HTR-8/SVneo (cell line): Measurements from ENCODE around the gene C16orf86.
A peak's percentile ranks its signal among the peaks of the same experiment; 100 is the strongest.

Experiments
- DNase-seq: peaks from one replicate; pipeline ENCODE4 v3.0.0; 2011; ENCODE audit warnings: low spot score, mixed read lengths; ENCODE audit not compliant: insufficient read length
- FAIRE-seq: peaks from 2 replicates; lab custom pipeline; 2011; peaks lifted over from hg19 to GRCh38; lab: Jason Lieb, UNC

Gene C16orf86, protein sequence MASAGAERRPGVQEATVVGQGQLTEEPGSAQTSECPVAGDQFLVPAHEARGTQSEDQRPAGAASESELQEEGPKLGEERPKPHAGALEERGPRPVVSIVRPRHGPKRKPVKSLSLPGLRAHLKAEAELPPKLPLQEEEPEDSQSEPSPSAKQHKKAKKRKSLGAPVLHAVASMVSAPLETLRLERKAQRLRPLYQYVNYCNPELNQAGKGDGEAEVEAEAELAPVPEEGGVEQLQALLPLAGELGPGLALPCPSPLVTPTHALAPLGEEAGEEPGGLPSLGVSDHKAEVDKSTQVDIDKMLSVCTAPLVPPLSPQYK

DNA sequence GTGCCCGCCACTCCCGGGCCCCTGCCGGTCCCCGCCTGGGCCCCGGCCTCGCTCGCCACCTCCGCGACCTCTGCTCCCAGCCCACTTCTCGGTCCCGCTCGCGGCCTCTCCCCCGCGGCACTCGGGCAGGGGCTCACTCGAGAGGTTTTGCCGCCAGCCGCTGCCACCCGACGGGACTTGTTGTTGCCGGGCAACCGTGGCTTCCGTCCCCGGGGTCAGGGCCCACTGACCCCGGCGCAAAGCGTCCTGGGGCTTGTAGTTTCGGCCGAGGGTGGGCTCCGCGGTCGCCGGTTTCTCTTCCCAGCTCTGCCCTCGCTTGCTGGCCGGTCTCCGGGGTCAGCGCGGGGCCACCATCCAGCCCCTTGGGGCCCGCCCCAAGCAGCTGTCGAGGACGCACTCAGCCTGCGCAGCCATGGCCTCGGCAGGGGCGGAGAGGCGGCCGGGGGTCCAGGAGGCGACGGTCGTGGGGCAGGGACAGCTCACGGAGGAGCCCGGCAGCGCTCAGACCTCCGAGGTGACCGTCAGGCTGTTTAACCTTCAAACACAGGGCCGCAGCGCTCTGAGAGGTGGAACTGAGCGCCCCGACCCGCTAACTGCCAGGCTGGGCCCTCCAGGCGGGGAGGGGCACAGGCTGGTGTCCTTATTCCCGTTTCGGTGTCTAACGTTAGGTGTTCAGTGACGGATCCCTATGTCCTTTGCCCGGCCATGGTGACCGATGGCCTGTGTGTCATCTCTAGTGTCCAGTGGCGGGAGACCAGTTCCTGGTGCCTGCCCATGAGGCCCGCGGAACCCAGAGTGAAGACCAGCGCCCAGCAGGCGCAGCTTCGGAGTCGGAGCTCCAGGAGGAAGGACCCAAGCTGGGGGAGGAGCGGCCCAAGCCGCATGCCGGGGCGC lies at the start of gene C16orf86, which contains the start of gene ENKD1:
C16orf86 (plus strand) TSS at position 256 of the 894 bp plus-strand sequence; CDS start at position 413, 157 bp downstream.
ENKD1 (minus strand) TSS at position 192 of the 894 bp plus-strand sequence. CDS start 308 bp downstream, outside the sequence.
- FAIRE-seq = peak; percentile 33
- peak; percentile 93 for DNase-seq

DNA sequence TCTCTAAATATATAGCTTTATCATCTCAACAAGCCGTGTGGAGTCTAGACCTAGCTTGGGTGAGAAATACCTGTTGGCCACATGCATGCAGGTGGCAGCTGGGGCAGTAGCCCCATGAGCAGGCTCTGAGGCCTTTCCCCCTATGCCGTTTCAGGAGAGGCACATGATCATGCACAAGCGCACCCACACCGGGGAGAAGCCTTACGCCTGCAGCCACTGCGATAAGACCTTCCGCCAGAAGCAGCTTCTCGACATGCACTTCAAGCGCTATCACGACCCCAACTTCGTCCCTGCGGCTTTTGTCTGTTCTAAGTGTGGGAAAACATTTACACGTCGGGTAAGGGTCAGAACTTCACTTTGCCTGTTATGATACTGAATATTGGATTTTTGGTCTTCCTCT lies 38.4 kb upstream of the C16orf86 start:
- FAIRE-seq = no peak
- DNase-seq = no peak

DNA sequence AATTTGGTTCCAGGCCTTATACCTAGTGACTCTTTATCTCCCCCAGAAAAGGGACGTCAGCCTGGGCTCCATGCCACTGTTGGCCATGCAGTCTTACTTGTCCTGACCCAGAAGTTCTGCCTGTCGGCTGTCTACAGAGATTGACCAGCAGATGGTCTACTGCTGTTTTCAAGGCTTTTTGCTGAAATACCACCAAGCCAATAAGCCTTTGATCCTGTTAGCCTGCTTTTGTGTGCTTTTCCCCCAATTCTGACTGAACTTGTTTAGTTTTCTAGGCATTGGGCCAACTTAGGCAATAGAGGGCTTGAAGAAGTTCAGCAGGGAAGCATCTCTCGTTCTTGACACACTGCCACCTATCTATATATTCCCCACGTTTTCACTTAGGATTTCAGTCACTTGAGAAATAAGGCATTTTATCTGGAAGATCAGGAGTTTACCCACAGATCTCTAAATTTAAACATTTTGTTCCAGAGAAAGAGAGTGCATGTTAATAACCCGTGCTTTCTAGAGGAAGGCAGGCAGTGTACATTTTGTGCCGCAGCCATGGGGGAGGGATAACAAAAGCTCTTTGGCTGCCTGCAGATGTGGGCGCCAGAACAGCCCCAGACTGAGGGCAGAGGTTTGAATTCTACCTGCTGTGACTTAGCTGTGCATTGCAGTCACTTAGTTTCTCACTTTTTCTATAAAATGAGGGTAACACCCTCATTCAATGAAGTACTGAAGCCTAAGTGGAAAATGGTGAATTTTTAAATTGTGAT lies 34.0 kb upstream of the C16orf86 start:
- no peak for FAIRE-seq
- no peak for DNase-seq

DNA sequence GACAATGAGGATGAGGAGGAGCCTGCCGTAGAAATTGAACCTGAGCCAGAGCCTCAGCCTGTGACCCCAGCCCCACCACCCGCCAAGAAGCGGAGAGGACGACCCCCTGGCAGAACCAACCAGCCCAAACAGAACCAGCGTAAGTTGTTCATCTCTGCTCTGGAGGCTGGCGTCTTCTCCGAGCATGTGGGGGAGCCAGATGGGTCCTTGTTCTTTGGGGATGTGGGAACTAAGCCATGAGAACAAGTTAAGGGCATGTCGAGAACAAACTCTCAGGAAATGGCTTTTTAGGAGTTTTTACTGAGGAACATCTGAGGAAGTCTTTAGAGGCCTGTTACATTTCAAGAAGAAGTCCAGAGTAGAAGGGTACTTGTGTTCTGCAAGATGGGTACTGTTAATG lies 29.9 kb upstream of the C16orf86 start:
- FAIRE-seq (no peak), DNase-seq (no peak)

DNA sequence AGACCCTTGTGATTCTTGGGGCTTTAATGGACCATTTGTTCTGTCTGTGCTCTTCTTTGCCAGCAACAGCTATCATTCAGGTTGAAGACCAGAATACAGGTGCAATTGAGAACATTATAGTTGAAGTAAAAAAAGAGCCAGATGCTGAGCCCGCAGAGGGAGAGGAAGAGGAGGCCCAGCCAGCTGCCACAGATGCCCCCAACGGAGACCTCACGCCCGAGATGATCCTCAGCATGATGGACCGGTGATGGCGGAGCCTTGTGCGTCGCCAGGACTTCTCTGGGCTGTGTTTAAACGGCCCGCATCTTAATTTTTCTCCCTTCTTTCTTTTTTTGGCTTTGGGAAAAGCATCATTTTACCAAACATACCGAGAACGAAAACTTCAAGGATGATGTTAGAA lies 29.0 kb upstream of the C16orf86 start:
- FAIRE-seq (no peak), DNase-seq (no peak)

DNA sequence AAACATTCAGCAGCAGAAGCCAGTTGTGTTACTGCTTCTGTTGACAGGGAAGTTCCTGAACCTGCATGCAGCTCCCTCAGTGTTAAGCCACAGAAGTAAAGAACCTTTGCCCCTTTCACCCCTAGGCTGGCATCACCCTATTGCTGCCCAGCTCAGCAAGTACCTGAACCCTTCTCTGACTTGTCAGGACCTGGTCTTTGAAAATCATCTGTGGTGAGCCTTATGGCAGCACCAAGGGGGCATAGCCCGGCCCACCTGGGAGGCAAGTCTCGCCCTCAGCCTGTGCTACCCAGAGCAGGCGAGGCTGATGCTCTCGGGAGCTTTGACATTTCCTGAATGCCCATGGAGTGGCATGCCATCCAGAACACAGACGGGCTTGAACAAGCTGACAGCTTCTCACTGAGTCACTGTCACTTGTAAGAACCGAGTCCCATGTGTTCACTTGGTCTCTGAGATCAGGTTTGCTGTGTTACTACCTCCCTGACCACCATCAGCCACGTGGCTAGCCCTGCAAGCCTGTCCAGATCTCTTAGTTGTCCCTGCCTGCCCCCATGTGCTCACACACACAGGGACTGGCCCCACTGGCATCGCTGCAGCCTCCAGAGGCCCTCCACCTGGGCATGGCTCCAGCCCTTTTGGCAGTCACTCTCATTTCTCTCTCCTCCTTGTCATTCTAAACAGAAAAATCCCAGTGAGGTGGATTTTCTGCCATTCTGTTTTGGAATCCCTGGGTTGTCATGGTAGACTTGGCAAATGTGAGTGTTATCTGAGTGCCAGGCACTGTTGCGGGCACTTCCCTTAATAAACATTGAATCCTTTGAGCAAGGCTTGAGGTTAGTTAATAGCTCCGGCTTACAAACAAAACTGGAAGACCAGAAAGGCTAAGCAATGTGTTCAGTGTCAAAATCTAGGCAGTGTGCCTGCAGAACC lies 24.6 kb upstream of the C16orf86 start:
- no peak for DNase-seq
- no peak for FAIRE-seq

DNA sequence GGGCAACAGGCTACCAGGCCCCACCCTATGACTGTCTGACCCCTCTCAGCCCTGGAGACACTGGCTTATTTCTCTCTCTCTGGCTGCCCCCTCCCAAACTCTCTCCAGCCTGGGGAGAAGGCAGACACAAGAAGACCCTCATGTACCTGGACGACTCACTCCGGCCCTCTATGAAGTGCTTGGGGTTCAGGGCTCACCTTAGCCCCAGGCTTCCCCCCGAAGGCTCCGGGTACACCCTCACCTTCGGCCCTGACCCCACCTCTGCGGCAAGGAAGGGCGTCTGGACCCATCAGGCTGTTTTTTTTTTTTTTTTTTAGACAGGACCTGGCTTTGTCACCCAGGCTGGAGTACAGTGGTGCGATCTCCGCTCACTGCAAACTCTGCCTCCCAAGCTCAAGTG lies 22.6 kb upstream of the C16orf86 start:
- FAIRE-seq (no peak), DNase-seq (no peak)

DNA sequence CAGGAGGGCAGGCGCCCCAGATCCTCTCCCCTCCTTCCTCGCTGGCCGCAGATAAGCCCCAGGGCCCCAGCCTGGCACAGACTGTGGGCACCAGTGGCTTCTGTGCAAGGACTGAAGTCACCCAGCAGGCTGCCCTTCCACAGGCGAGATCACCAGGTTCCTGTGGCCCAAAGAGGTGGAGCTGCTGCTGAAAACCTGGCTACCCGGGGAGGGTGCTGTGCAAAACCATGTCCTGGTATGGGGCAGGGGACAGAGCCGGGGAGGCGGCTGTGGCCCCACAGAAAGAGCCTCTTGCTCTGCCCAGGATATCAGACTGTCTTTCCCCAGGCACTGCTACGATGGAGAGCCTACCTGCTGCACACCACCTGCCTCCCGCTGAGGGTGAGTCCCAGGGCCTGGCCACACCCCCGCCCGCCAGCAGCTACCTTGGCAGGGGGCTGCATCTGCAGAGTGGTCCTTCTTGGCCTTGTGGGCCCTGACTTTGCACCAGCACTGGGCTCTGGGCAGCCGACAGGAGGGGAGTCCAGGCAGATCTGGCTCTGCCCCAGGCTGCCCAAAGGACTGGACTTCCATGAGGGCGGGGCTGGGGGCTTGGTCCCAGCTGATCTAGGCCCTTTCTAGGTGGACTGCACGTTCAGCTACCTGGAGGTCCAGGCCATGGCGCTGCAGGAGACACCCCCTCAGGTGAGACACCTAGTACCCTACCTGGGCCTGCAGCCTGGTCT lies 21.1 kb upstream of the C16orf86 start:
- no peak for DNase-seq
- FAIRE-seq = no peak

DNA sequence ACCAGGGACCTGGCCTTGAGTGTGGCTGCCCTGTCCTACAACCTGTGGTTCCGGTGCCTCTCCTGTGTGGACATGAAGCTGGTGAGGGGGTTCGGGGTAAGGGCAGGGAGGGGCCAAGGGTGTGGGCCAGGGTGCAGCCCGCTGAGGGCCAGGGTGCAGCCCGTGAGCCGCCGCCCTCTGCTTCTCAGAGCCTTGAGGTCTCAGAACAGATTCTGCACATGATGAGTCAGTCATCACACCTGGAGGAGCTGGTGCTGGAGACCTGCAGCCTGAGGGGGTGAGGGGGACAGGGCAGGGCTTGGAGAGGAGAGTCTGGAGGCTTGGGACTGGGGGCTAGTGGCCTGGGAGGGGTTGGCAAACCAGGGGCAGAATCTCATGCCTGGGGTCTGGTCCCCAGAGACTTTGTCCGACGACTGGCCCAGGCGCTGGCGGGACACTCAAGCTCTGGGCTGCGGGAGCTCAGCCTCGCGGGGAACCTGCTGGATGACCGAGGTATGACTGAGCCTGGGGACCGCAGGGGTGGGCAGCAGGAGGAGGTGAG lies 19.4 kb upstream of the C16orf86 start:
- DNase-seq = no peak
- FAIRE-seq = no peak

DNA sequence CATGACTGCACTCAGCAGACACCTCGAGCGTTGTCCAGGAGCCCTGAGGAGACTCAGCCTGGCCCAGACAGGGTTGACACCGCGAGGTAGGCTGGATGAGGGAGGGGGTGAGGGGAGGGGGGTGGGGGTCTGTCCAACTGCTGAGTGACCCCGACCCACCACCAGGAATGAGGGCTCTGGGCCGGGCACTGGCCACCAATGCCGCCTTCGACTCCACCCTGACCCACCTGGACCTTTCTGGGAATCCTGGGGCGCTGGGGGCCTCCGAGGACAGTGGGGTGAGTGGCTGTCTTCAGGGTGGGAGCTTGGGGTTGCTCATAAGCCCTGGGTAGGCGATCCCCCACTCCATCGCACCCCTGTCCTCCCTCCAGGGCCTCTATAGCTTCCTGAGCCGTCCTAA lies 18.9 kb upstream of the C16orf86 start:
- DNase-seq (no peak), FAIRE-seq (no peak)

DNA sequence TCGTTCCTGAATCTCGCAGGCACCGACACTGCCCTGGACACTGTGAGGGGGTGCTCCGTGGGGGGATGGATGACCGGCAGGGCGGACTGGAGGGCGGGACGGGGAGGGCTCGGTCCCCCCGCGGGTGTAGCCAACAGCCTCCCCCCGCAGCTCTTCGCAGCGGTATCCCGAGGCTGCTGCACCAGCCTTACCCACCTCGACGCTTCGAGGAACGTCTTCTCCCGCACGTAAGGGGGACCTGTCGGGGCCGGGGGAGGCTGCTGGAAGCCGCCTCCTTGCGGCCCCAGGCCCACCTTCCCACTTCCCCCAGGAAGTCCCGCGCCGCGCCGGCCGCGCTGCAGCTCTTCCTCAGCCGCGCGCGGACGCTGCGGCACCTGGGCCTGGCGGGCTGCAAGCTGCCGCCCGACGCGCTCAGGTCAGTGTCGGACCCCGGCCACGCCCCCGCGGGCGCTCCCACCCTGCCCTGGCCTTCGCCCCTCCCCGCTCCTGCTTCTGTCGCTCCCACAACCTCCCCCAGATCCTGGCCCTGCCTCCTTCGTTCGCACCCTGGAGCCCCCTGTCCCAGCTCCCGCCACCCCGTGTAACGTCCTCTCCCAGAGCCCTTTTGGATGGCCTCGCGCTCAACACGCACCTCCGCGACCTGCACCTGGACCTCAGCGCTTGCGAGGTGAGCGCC lies 18.4 kb upstream of the C16orf86 start:
- DNase-seq = no peak
- FAIRE-seq = no peak

DNA sequence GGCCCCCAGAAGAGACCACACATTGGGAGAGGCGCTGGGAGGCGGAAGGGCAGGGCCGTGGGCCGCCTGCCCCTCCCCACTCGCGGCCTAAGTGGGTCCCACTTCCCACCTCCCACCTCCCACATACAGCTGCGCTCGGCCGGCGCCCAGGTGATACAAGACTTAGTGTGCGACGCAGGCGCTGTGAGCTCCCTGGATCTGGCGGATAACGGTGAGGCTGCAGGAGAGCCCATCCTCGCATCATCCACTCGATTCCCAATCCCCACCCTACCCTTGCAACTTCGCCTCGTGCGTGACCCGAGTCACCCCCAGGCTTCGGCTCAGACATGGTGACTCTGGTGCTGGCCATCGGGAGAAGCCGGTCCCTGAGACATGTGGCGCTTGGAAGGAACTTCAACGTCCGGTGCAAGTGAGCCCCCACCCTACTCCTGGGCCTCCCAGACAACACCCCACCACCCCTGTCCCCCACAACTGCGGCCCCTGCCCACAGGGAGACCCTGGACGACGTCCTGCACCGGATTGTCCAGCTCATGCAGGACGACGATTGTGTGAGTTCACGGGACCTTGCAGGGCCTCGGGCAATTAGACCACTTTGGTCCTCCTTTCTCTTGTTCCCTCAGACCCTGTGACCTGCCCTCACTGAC lies 17.7 kb upstream of the C16orf86 start:
- no peak for DNase-seq
- FAIRE-seq = no peak

DNA sequence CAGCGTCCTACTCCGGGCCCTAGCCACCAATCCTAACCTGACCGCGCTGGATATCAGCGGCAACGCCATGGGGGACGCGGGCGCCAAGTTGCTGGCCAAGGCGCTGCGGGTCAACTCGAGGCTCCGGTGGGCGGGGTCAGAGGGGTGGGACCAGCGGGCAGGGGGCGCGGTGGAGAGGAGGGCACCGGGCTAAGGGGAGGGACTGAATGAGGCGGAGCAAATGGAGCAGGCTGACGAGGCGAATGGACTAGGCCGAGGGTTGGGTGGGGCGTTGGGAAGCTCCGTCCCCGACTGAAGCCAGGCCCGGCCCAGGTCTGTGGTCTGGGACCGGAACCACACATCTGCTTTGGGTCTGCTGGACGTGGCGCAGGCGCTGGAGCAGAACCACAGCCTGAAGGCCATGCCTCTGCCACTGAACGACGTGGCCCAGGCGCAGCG lies 17.1 kb upstream of the C16orf86 start:
- FAIRE-seq (no peak), DNase-seq (no peak)

DNA sequence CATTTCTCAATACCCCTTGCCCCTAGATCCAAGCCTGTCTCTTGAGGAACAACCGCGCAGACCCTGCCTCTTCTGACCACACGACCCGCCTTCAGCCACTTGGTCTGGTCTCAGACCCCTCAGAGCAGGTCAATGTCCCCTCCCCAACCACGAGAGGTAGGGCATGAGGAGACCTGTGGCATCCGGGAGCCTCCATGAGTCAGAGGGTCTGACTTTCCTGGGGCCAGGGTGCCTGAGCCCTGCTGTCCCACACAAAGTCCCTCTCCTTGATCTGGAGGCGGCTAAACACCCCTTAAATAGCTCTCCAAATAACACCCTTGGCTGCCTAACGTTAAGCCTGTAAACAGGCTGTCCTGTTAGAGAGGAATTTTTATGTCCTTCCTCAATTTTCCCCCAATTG lies 16.6 kb upstream of the C16orf86 start:
- FAIRE-seq (no peak), DNase-seq (no peak)

DNA sequence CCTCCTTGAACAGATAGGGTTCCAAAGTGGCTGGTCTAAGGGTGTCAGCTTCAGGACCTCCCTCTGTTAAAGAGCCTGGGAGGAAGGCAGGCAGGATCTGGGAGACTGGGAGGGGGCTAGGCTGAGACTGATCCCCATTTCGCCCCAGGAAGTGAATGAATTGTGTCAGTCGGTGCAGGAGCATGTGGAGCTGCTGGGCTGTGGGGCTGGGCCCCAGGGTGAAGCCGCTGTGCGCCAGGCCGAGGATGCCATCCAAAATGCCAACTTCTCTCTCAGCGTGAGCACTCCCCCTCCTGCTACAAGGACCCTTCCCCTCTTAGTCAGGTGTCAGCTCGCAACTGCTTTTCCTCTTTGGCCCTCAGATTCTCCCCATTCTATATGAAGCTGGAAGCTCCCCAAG lies 15.6 kb upstream of the C16orf86 start:
- FAIRE-seq = no peak
- no peak for DNase-seq

DNA sequence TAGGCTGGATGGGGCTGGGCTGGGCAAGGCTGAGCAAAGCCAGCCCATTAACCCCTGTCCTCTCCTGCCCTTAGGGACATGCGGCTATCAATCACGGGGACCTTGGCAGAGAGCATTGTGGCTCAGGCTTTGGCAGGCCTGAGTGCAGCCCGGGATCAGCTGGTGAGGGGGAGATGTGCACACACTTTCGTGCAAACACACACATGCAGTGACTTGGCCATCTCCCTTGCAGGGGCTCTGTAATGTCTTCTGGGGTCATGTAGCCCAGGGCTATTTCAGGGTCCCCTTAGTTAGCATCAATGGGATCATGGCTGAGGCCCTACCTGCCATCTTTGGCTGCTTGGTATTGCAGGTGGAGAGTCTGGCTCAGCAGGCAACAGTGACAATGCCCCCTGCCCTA lies 14.8 kb upstream of the C16orf86 start:
- no peak for FAIRE-seq
- DNase-seq = no peak

DNA sequence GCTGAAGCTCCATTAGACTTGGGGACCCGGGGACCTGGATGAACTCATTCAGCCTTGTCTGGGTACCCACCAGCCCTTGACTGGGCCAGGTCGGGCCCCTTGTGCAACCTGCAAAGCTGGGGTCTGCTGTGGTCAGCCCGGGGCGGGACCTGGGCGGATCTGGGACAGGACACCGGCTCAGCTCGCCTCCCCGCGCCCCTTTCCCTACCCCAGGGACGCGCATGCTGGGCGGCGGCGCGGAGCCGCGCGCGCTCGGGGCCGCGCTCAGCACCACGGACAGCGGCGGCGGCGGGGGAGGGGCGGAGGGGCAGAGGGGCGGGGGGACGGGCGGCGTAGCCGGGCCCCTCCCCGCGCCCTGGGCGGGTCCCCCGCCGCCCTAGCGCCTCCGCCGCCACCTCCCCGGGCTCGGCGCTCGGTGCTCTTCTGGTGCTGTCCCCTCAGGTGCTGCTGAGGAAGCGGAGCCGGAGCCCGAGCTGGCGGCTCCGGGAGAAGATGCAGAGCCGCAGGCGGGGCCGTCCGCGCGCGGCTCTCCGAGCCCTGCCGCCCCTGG lies 14.0 kb upstream of the C16orf86 start:
- FAIRE-seq (peak; percentile 26), DNase-seq (peak; percentile 73)
